Measurements from ENCODE around the gene DMWD. TPM values are rescaled to one million over a fixed set of nuclear protein-coding genes. Genes with fewer than 3 reads are reported as not detected.

DMWD gene
- total RNA-seq, 1 experiment from 2014 or later: 76.9 TPM

DNA sequence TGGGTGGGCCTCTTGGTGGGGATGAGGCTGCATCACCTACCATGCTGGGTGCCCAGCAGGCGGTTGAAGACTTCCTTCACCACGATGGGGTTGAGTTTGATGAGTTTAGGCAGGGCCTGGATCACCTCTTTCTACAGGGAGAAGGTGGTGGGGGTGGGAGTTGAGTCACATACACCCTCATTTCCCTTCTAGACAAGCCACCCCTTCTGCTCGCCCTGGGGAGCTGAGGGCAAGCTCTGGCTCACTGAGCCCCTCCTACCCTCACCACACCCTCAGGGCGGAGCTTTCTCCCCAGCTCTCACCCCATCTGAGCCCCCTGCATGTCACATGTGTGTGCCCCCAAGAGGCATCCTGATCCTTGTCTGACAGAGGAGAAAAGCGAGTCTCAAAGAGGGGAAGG is 30.1 kb upstream of the DMWD start:
- intact Hi-C loops (cut with micrococcal nuclease; ENCODE audit: unreplicated experiment): no loop called here
- TF ChIP-seq CTCF (IDR thresholded peaks at IDR 0.05; ENCODE audit: unreplicated experiment): no peak
- Mint-ChIP-seq H3K27ac (ENCODE audit: unreplicated experiment) (no peak overlapping the region), H3K36me3 (ENCODE audit: insufficient read depth, unreplicated experiment) (peaks cover 62% of the 10 kb centered on the region), H3K4me1 (ENCODE audit: low read depth, unreplicated experiment) (no peaks in the 10 kb centered on the region), H3K9me3 (ENCODE audit: low read depth, unreplicated experiment) (no peaks in the 10 kb centered on the region), H3K27me3 (ENCODE audit: unreplicated experiment) (no peaks in the 10 kb centered on the region), H3K4me3 (ENCODE audit: low read depth, unreplicated experiment) (no peak overlapping the region)
- no TSS peak for BruUV-seq (replicated peaks)
- CTCF ChIA-PET: no interaction called here
- DNase-seq: no peak

- CTCF ChIA-PET: no interaction called here
These were observed 28.9 kb upstream of the DMWD start for GRCh38 chr19:45821570-45821969.

GRCh38 chr19:45821103-45821521 is 28.5 kb upstream of the DMWD start:
- no peak overlapping the region for H3K4me3 Mint-ChIP-seq (ENCODE audit: low read depth, unreplicated experiment)
- H3K27ac Mint-ChIP-seq (ENCODE audit: unreplicated experiment): peak overlapping the region; percentile 70
- peaks cover 57% of the 10 kb centered on the region for H3K36me3 Mint-ChIP-seq (ENCODE audit: insufficient read depth, unreplicated experiment)
- H3K9me3 Mint-ChIP-seq (ENCODE audit: low read depth, unreplicated experiment): no peaks in the 10 kb centered on the region
- intact Hi-C loops (cut with micrococcal nuclease; ENCODE audit: unreplicated experiment): no loop called here
- no peak for DNase-seq
- H3K4me1 Mint-ChIP-seq (ENCODE audit: low read depth, unreplicated experiment): no peaks in the 10 kb centered on the region
- CTCF ChIA-PET: no interaction called here
- no TSS peak for BruUV-seq (replicated peaks)
- no peaks in the 10 kb centered on the region for H3K27me3 Mint-ChIP-seq (ENCODE audit: unreplicated experiment)
- TF ChIP-seq CTCF (IDR thresholded peaks at IDR 0.05; ENCODE audit: unreplicated experiment): no peak

More at GRCh38 chr19:45821570-45821969, 28.9 kb upstream of the DMWD start:
- no peak for TF ChIP-seq CTCF (IDR thresholded peaks at IDR 0.05; ENCODE audit: unreplicated experiment)
- Mint-ChIP-seq H3K4me3 (ENCODE audit: low read depth, unreplicated experiment) (no peak overlapping the region), H3K36me3 (ENCODE audit: insufficient read depth, unreplicated experiment) (peaks cover 60% of the 10 kb centered on the region), H3K27me3 (ENCODE audit: unreplicated experiment) (no peaks in the 10 kb centered on the region), H3K27ac (ENCODE audit: unreplicated experiment) (peak overlapping the region; percentile 70), H3K4me1 (ENCODE audit: low read depth, unreplicated experiment) (no peaks in the 10 kb centered on the region), H3K9me3 (ENCODE audit: low read depth, unreplicated experiment) (no peaks in the 10 kb centered on the region)
- DNase-seq: no peak
- BruUV-seq (replicated peaks): no TSS peak
- intact Hi-C loops (cut with micrococcal nuclease; ENCODE audit: unreplicated experiment): no loop called here

- DNase-seq: no peak
- CTCF ChIA-PET: no interaction called here
- BruUV-seq (replicated peaks): no TSS peak
- no peak for TF ChIP-seq CTCF (IDR thresholded peaks at IDR 0.05; ENCODE audit: unreplicated experiment)
- H3K9me3 Mint-ChIP-seq (ENCODE audit: low read depth, unreplicated experiment): no peaks in the 10 kb centered on the region
- no peaks in the 10 kb centered on the region for H3K27me3 Mint-ChIP-seq (ENCODE audit: unreplicated experiment)
- peaks cover 59% of the 10 kb centered on the region for H3K36me3 Mint-ChIP-seq (ENCODE audit: insufficient read depth, unreplicated experiment)
- intact Hi-C loops (cut with micrococcal nuclease; ENCODE audit: unreplicated experiment): no loop called here
- no peak overlapping the region for H3K4me3 Mint-ChIP-seq (ENCODE audit: low read depth, unreplicated experiment)
- H3K4me1 Mint-ChIP-seq (ENCODE audit: low read depth, unreplicated experiment): no peaks in the 10 kb centered on the region
- no peak overlapping the region for H3K27ac Mint-ChIP-seq (ENCODE audit: unreplicated experiment)
These were observed 27.9 kb upstream of the DMWD start for GRCh38 chr19:45820413-45821102.

Measured in Calu3 (cell line).